ENCODE data around the gene GAD1. TPM values are rescaled to one million over a fixed set of nuclear protein-coding genes. Genes with fewer than 3 reads are reported as not detected.

GAD1 gene
- total and polyA plus RNA-seq, 2 of the 4 experiments (the other 2 are of a cell fraction), result not detected

- no peak overlapping the region for H4K8ac ChIP-seq (ENCODE audit: low read depth in 2 of 2, low read length in 2 of 2)
- ATAC-seq (ENCODE audit: low read depth), result no peak
- no peak overlapping the region for H2AK5ac ChIP-seq (ENCODE audit: low read depth, low read length)
- DNase-seq, result no peak
- H2BK5ac ChIP-seq (ENCODE audit: low read depth, low read length, poor library complexity, severe bottlenecking), result no peak overlapping the region
- H3K56ac ChIP-seq (ENCODE audit: extremely low read depth, insufficient read depth, low read length), result no peak overlapping the region
- H3K4me2 ChIP-seq (ENCODE audit: low read depth, low read length), result no peak overlapping the region
- no peak overlapping the region for H2BK15ac ChIP-seq (ENCODE audit: low read depth, low read length)
- H4K20me1 ChIP-seq (ENCODE audit: insufficient read depth, low read length), result no peaks in the 10 kb centered on the region
- no peak overlapping the region for H4K5ac ChIP-seq (ENCODE audit: low read depth, low read length)
- H3K36me3 ChIP-seq (ENCODE audit: control insufficient read depth, insufficient read depth, low read length), result no peaks in the 10 kb centered on the region
- H3K9ac ChIP-seq (ENCODE audit: low read depth, low read length), result no peak overlapping the region
- ChIA-PET CTCF (interaction anchor here (0.7 to 3.8 kb wide), 2 partner anchors 10 to 52 kb away, joined by 3 to 13 read pairs; no protein-coding TSS in a partner anchor), POLR2A (ENCODE audit: unreplicated experiment) (no interaction called here)
- no peak overlapping the region for H2BK20ac ChIP-seq (ENCODE audit: low read depth, low read length)
- H3K23ac ChIP-seq (ENCODE audit: low read depth, low read length), result no peak overlapping the region
- dilution Hi-C loops (cut with HindIII; ENCODE audit: low sequenced_read_pairs, unreplicated experiment), result no loop called here
- H3K18ac ChIP-seq (ENCODE audit: low read depth, low read length), result no peak overlapping the region
- H3K79me1 ChIP-seq (ENCODE audit: low read depth in 1 of 2, low read length in 2 of 2), result no peaks in the 10 kb centered on the region
- intact Hi-C loops (cut with micrococcal nuclease), result no loop called here
- BruUV-seq (replicated peaks), result no TSS peak
- H4K91ac ChIP-seq (ENCODE audit: insufficient read depth, low read depth, low read length), result no peak overlapping the region
- H3K14ac ChIP-seq (replicated peaks; ENCODE audit: low read depth, low read length), result no peak overlapping the region
- H3K4me1 ChIP-seq (ENCODE audit: control insufficient read depth, insufficient read depth, low read length), result no peaks in the 10 kb centered on the region
- no peak overlapping the region for H3K4ac ChIP-seq (ENCODE audit: low read depth, low read length)
- no peak overlapping the region for H2AFZ ChIP-seq (replicated peaks; ENCODE audit: low read length, poor library complexity)
- in situ Hi-C loops (cut with MboI; ENCODE audit: low sequenced_read_pairs), result no loop called here
- no peaks in the 10 kb centered on the region for H3K9me1 ChIP-seq (ENCODE audit: insufficient read depth, low read length)
- no peak overlapping the region for H2BK120ac ChIP-seq (ENCODE audit: low read depth, low read length)
- no peak overlapping the region for H2AK9ac ChIP-seq (replicated peaks; ENCODE audit: low read depth, low read length, poor library complexity)
- TF ChIP-seq RAD21 (IDR thresholded peaks at IDR 0.05; ENCODE audit: low read length) (no peak), CHD1 (IDR thresholded peaks at IDR 0.05; ENCODE audit: low read depth, low read length) (no peak)
- no peak overlapping the region for H3K4me3 ChIP-seq (ENCODE audit: insufficient read depth, low read depth, low read length)
- H3K9me3 ChIP-seq (ENCODE audit: control insufficient read depth, insufficient read depth, low read length), result no peaks in the 10 kb centered on the region
- WGBS, 2 experiments (ENCODE audit: extremely low coverage in 2 of 2, insufficient read length in 1 of 2), result no CpG with 5 or more reads among the region's 7 CpGs
- no peaks in the 10 kb centered on the region for H3K27me3 ChIP-seq (ENCODE audit: control insufficient read depth, insufficient read depth, low read length)
- no peak overlapping the region for H3K27ac ChIP-seq (ENCODE audit: insufficient read depth, low read length)
Observed at GRCh38 chr2:170862286-170862902, 45.7 kb downstream of the GAD1 start.

Measured in IMR-90 (cell line).